HG02798 (cell line): Measurements from ENCODE around the gene GPR143.
"Not testable (repeated sequence)": the region's sequence is repeated elsewhere in the genome, so short reads cannot be mapped to it uniquely, and the experiment has no call there.

Source experiments
- ATAC-seq: cut with Tn5 transposase; IDR thresholded peaks from one replicate; pipeline ENCODE4 v1.9.1; 2021; ENCODE audit warnings: mild to moderate bottlenecking; ENCODE audit not compliant: unreplicated experiment, poor library complexity

The GPR143 gene

DNA sequence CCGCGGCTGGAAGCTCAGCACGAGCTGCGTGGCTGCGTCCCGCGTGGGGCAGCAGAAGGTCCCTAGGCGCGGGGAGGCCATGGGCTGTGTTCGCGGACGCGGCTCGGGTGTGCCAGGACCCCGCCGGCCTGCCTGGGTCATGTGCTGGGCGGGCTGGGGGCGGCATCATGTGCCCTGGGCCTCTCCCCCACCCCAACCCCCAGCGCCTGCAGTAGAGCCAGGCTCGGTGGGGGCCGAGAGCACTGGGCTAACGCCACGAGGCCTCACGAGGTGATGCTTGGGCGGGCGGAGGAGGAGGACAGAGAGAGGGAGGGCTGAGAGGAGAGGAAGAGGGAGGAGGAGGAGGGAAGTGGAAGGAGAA is at the start of gene GPR143:
Gene GPR143, minus strand, starts transcription at position 111 of the 361 bp plus-strand sequence. Its CDS starts 30 bp downstream, at position 81.
- ATAC-seq, result no peak

DNA sequence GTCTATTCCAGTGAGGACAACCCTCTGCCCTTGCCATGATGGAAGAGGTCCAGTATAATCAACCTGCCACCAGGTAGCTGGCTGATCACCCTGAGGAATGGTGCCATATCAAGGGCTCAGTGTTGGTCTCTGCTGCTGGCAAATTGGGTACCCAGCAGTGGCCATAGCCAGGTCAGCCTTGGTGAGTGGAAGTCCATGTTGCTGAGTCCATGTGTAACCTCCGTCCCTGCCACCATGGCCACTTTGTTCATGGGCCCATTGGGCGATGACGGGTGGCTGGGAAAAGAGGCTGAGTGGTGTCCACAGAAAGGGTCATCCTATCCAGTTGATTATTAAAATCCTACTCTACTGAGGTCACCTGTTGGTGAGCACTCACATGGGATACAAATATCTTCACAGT is 45.4 kb upstream of the GPR143 start:
- not testable (repeated sequence) for ATAC-seq

DNA sequence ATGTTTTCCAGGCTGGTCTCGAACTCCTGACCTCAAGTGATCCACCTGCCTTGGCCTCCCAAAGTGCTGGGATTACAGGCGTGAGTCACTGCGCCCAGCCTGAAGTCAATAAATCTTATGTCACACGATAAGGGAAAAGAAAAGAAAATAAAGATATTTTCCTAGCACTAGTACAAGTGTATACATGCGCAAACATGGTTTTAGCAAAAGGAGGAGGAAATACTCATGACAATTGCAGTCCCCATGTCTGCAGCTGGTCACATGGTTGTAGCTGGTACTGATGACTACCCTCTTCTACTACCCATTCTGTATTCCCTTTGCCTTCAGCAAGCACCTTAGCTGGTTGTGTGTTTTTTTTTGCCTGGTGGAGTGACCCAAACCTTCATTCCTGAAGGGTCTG is 44.2 kb upstream of the GPR143 start:
- not testable (repeated sequence) for ATAC-seq

DNA sequence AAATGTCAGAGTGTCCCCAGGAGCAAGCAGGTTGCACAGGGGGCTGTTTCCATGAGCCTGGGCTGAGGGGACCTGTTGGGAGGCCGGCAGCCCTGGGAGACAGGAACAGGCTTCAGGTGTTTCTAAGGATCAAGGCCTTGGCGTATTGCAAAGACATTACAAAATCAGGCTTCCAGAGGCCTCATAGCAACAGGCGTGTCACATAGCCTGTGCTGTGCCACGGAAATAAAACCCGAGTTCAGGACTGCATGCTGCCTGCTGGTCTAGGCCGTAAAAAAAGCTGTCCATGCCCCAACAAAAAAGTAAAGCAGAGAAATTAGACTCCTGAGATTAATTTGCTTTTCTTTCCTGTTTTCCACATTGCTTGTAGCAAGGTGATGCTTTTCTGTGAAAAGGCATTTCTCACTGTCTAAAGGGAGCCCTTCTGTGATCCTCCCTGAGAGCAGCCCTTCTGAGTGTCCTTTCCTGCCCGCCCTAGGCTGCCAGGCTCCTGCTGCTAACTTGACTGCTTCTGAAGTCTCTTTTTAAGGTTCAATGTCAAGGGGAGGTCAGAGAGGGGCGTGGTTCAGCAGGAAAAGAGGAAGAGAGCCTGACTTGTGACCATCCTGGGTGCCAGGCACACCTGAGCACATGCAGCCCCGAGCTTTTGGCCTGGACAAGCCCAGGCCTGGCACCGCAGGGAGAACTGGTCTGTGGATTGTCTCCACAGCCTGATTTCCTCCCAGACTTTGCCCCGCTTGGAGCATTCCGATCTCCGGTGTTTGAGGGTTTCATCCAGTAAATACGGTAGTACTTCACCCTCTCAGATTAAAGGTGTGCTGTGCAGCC is 41.9 kb upstream of the GPR143 start:
- no peak for ATAC-seq

DNA sequence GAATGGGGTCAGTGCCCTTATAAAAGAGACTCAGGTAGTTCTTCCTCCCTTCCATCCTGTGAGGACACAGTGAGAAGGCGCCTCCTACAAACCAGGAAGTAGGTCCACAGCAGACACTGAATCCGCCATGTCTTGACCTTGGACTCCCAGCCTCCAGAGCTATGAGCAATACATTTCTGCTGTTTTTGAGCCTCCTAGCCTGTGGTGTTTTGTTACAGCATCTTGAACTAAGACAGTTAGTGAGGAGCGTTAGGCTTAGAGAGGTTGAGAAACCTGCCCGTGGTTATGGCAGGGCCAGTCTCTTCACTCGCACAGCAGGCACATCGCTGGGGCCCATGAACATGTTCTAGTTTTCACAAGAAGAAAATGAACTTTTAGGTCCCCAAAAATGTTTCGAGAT is 40.3 kb upstream of the GPR143 start:
- ATAC-seq, result no peak

DNA sequence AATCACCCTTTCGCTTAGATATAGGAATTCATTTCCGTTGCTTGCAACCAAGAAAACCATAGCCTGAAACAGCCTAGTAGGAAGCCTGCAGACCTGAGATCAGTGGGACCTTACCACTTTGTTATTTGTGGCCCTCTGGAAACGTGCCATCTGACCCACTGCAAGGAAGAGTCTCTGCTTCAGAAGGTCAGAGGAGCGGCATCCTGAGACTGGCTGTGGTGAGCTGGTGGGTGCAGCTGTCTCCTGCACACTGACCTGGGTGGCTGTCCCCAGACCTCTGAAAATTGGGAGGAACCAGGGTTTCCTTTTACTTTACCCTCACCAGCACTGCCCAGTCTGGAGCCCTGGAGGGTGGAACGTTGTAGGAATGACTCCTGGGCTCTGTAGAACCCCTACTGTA is 38.8 kb upstream of the GPR143 start:
- no peak for ATAC-seq

DNA sequence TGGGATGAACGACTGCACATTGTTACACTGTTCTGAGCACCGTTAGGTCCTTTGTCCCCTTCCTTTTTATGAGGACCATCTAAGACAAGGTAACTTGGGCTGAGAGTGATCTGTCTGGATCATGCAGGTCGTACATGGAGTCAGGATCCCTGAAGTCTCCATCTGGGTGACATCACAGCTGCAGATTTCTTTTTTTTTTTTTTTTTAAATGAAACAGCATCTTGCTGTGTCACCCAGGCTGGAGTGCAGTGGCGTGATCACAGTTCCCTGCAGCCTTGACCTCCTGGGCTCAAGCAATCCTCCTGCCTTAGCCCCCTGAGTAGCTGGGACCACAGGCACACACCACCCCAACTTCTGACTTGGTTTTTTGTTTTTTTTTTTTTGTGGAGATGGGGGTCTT is 37.1 kb upstream of the GPR143 start:
- ATAC-seq, result no peak

DNA sequence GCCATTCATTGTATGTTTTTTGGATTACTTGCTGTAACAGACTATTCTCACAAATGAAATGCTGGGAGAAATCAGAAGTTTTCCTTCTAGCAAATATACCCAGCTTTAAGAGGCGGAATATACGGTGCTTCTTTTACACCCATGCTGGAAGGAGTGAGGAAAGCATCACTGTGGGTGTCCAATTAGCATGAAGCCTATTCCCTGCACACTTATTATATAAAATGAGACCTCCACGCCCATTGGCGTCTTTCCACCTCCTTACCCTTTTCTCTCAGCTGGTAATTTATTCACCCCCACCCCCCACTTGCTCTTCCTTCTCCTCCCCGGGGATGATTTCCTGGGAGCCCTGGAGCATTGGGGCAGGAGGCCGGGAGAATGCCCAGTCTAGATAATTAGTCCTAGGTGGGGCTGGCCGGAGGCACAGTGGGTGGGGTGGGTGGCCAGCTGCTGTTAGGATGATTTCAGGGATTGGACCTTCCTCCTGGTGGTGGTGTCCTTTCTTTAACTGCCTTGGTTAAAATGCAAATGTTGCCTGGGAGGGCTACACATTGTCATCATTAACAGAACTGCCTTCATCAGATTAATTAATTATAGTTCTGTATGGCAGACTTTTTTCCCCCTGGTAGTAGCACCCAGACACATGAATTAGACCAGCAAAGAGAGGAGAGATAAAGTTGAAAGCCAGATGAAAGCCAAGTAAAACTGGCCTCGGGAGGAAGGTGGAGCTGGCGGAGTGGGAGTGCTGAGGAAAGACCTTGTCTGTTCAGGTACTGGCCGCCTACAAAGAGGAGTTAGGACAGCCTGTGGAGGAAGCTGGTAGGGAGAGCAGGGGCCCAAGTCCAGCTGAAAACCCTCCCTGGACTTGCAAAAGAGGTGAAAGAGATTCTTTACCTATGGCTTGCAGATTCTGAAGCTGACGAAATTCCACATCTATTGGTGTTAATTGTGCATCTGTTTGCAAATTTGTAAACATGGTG is 32.0 kb upstream of the GPR143 start:
- no peak for ATAC-seq

DNA sequence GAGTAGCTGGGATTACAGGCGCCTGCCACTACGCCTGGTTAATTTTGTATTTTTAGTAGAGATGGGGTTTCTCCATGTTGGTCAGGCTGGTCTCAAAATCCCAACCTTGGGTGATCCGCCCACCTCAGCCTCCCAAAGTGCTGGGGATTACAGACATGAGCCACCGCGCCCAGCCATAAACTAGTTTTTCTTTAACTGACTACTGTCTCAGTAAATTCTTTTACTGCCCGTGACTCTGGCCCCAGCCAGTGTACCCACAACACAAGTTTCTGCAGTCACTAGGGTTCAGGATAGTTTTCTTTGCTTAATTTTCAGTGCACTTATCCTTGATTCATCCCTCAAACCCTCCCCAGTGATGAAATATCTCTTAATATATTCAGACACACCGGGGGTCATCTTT is 28.8 kb upstream of the GPR143 start:
- ATAC-seq, result no peak

DNA sequence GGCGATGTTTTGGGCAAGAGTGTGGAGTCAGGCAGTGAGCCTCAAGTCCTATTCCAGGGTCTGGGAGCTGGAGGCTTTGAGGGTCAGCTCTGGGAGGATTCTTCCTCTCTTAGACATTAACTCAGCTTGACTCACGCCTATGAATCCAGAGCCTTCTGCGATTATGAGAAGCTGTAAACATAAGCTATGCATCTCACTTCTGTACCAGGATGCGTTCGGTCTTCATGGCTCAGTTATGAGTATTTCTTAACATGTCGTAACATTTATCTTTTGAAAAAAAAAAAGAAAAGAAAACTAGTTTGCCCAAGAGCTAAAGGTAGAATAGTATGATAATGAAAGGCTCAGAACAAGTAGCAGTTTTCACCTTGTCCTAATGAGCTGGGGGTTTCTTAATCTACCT is 25.2 kb upstream of the GPR143 start:
- no peak for ATAC-seq

DNA sequence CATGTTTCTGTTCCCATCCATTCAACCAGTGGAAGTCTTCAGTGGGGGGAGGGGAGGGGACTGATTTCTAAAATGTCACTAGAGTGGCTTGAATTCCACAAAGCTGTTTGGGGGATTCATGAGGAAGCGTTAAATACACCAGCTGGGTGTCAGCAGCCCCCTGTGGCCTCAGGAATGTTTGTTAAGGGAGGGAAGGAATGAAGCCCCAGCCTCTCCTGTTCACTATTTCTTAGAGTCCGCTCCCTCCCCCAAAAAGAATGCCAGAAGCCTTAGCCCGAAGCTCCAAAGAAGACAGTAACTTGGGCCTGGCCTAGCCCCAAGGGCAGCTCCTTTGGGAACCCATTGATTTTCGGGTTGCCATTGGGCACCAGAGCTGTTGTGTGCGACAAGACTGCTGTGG is 23.9 kb upstream of the GPR143 start:
- no peak for ATAC-seq

DNA sequence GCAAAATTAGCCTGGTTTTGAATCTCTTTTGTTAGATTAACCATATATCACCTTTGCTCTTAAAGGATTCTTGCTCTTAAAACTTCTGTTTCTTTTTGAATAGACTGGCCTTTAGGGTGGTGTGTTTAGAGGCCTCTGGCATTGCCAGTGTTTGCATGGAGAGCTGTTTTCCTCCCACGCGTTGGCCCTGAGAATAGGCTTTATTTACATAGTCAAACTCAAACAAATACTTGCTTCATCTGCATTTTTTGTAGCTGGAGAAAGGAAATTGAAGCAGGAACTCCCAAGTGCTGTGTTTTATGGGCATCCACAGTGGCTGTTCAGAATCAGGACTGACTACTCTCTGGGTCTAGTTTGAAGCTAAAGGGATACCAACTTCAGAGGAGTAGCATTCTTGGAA is 23.3 kb upstream of the GPR143 start:
- no peak for ATAC-seq

DNA sequence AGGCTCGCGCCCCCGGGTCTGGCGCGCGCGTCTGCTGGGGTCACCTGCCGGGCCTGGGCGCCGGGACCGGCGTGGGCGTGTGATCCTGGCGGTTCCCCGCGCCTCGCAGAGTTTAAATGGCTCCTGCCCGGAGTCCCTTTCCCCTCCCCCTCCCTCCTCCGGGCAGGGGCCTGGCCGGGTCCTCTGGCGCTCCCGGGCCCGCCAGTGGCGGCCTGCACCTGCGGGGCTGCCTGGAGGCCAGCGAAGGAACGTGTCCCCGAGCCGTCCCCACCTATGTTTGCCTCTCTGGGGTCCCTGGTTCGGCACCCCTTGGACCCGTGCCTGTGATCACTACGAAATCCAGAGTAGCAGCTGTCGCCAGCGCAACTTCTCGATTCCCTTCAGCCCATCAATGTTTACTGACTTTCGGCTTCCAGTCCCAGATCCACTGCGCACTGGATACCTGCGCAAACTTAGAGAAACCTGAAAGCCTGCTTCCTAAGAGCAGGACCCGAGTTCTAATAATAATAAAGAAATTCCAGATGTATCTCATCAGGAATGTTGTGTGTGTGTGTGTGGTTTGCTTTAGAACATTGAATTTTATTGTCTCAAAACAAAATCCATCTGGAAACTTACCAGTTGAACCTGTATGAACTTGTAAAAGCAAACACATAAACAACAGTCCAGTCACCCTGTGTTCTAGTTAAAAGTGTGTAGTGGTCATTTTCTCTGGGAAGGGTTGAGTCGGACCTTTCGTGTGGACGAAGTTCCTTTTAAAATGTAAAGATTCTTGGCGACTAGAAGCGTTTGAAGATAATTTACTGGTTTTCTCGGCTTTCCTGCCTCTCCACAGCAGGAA is 21.4 kb upstream of the GPR143 start:
- no peak for ATAC-seq

DNA sequence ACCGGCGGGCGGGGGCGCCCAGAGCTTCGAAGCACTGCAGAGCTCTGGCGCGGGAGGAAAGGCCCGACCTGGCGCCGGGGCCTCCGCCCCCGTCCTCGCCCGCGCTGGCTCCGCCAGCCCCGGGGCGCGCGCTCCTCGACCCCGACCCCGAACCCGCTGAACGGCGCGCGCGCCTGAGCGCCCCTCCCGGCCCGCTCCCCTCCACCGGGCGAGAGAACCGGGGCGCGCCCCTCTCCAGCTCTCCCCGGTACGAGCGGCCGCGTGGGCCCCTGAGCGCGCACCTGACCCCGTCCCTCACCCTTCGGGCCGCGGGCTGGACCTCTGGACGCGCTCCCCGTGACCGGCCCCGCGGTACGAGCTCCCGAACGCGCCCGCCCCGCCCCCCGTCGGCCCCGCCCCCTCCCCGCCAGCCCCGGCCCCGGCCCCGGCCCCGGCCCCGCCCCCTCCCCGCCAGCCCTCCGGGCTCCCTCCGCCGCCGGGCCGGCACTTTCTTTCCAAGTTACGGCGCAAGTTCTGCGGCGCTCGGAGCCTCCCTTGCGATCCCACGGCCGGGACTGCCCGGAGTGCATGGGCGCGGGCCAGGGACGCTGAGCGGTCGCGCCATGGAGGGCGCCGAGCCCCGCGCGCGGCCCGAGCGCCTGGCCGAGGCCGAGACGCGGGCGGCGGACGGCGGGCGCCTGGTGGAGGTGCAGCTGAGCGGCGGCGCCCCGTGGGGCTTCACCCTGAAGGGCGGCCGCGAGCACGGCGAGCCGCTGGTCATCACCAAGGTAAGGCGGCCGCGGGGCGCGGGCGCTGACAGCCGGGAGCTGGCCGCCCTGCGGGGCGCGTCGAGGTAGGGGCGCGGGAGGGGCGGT is 20.5 kb upstream of the GPR143 start, which contains the start of gene SHROOM2:
Gene SHROOM2, plus strand, starts transcription at position 486 of the 854 bp plus-strand sequence. Its CDS starts 117 bp downstream, at position 603.
- no peak for ATAC-seq

DNA sequence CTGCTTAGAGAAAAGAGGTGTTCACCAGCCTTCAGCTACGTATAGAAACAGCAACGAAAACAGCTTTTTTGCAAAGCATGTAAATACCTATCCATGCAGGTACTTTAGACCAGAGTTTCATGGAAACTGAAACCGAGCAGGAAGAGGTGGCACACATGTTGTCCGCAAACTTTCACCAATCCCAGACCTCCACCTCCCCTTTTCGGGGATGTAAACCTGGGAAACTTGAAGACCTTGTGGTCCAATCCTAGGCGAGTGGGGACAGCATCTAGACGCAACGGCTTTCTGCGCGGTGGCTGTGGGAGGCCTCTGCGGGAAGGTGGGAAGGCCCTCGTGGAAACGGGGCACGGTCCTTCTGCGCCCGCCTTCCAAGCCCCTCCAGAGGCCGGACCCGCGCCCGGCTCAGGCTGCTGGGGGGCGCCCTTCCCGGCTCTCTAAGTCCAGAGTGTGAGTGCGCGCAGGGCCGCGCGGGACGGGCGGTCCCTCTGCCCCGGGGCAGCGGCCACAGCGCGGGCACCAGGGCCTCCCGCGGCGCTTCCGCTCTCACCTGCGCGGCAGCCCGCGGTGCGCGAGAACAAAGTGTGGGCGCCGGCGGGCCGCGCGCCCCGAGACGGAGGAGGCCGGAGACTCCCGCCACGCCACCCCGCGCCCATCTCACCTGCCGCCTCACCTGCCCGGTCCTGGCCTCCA is 19.8 kb upstream of the GPR143 start:
- ATAC-seq, result no peak

DNA sequence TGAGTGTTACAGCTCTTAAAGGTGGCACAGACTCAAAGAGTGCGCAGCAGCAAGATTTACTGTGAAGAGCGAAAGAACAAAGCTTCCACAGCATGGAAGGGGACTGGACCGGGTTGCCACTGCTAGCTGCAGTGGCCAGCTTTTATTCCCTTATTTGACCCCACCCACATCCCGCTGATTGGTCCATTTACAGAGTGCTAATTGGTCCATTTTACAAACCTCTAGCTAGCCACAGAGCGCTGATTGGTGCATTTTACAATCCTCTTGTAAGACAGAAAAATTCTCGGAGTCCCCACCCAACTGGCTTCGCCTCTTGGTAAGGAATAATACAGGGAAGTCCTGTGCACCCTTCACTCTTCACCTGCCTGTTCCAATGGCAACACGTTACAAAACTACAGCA is 18.7 kb upstream of the GPR143 start:
- ATAC-seq, result no peak

DNA sequence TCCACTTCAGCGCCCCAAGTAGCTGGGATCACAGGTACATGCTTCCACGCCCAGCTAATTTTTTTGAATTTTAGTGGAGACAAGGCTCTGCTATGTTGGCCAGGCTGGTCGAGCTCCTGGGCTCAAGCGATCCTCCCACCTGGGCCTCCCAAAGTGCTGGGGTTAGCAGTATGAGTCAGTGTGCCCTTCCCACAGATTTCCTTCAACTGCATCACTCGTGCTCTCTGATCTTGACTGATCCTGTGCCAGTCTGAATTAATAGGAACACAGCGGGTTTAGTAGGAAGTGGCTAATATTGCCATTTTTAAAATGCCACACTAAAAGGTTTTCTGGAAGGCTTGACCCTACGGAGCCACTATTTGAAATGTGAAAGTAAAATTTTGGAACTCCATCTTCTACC is 16.3 kb upstream of the GPR143 start:
- no peak for ATAC-seq

DNA sequence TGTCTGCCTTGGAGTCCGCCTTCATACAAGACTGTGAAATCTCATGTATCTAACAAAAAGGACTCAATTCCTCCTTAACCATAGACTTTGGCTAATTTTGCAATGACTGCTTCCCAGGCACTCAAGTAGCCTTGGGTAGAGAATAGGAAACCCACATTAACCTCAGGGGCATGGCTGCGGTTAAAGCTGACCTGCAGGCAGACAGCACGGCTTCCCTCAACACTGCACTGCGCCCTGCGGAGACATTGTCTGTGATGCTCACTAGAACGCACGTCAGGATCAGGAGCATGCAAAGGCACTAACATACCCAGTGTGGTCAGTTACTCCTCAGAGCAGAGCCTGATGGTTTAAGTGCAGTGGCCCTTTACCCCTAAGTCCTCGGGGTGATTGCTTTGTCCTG is 10.3 kb upstream of the GPR143 start:
- ATAC-seq, result no peak

DNA sequence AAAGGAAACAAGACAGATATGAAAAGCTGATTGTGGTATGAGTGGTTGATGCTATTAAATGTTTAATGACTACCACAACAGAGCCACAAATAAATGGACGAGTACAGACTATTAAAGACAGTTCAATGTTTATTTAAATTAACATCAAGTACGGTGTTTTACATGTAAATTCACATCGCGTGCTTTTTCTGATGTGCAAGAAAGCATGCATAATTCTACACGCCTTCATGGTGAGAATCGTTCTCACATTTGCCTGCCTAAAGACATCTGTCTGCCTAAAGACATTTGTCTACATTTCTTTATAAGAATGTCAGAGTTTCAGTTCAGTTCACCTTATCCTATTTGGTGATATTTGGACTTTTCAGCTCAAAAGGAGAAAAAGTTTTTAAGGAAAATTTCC is 7.3 kb upstream of the GPR143 start:
- no peak for ATAC-seq
